GM18861 (cell line): ENCODE data around the gene CDKN1C.

Experiments used
- ATAC-seq: cut with Tn5 transposase; IDR thresholded peaks from one replicate; pipeline ENCODE4 v1.9.1; 2021; ENCODE audit not compliant: unreplicated experiment

The CDKN1C gene

DNA sequence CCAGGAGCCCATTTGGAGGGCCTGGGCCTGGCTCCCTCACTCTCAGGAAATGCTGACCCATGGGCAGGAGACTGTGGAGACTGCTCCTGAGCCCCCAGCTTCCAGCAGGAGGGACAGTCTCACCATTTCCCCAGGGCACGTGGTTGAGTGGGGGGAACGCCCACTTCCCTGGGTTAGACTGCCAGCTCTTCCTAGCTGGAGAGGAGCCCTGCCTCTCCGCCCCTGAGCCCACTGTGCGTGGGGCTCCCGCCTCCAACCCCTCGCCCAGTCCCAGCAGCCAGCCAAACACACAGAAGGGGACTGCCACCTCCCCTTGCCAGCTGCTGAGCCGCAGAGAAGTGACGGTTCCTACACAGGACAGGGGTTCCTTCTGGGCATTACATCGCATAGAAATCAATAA, 37.1 kb downstream of the CDKN1C start:
- no peak for ATAC-seq

DNA sequence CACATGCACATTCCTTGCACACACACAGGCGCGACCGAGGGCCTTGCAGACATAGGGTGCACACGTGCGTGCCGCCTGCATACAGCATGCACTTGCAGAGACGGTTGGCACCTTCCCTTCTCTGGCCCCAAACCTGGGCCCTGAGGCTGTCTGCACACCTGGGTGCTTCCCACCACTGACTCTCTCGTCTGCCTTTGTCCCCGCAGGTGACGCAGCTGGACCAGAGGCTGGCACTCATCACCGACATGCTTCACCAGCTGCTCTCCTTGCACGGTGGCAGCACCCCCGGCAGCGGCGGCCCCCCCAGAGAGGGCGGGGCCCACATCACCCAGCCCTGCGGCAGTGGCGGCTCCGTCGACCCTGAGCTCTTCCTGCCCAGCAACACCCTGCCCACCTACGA, 38.0 kb downstream of the CDKN1C start:
- no peak for ATAC-seq

DNA sequence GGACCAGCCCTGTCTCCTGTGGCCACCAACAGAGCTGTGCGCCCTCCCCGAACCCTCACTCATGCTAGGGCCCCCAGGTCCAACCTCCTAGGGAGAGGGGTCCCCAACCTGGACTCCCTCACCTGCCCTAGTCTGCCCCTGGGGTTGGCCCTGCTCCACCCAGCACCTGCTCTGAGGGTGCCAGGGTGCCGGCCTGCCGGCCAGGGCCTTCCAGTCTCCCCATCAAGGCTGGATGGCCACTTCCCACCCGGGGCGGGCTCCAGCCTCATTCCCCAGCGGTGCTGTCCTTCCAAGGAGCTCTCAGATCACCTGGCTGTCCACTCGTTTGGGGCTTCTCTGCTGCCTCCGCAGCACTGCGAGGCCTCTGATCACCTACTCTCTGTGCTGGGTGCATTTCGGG, 39.1 kb downstream of the CDKN1C start:
- ATAC-seq: no peak

DNA sequence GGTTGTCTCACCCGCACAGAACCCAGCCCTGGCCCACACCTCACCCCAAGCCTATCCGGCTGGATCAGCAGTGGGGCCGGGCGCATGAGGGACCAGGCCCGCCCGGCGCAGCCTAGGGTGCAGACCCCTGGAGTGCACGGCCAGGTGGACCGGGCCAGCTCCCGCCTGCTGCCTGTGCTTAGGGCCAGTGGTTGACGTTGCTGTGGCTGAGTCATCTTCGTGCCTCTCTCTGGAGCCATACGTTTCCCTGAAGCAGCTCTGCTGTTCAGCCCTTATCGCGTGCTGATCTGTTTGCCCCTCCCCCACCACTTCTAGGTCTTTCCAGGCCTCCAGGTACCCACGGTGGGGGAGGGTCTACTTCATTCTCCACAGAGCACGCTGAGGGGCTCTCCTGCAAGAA, 39.5 kb downstream of the CDKN1C start:
- no peak for ATAC-seq

DNA sequence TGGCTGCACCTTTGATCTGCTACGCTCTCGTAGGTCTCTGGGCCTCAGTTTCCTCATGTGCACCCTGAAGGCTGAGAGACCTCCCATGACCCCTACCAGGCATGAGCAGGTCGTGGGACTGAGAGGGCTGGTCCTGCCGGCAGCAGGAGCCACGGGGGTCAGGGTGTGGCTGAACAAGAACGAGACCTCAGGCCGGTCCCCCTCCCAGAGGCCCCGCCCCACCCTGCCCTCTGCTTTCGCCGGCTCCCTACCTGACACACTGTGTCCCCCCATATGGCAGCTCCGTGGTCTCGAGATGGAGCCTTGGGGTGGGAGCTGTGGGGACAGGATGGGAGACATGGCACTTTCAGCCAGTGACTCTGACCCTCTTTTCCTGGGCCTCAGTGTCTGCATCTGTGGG, 40.6 kb downstream of the CDKN1C start:
- ATAC-seq: no peak

DNA sequence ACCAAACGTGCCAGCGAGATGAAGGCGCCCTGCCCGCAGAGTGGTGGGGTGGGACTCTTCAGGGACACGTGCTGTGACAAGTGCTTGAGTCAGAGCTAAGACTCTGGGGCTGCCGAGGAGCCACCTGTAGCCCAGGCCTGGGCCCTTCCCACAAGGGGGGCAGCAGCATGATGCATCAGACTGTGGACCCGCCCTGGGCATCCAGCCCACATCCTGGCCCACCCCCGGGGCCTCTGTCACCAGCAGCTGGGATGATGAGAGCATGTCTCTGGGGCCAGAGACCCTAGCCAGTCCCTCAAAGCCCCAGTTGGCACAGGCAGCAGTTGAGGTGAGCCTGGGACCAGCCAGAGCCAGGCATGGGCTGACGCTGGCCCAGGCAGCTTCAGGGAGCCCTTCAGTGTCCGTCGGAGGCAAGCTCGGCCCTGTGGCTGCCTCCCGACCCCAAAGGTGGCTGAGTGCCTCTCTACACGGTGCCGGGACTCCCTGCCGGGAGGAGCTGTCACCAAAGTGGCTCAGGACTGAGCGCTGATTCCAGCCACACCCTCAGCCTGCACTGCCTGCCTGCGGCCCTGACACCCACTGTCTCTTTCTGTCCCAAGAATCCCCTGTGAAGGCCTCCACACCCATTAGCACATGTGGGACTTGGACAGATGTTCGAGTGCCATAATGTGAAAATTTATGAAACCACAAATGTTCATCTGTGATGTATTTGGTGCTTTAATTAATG, 41.3 kb downstream of the CDKN1C start:
- ATAC-seq: no peak

DNA sequence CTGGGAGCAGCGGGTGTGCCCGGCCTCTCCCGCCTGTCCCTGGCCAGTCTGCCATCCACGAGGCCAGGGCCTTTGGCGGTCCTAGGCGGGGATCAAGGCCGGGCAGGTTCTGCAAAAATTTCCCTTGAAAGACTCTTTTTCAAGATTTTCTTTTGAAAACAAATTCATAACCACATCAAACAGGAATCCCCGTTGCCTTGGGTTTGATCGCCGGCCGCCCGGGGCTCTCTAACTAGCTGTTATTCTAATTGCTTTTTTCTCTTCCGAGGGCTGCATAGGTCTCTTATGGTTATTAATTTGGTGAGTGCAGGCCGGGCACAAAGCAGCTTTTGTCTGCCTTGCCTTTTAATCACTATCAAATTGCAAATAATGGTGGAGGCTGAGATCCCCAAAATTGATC, 42.0 kb downstream of the CDKN1C start:
- ATAC-seq: no peak

DNA sequence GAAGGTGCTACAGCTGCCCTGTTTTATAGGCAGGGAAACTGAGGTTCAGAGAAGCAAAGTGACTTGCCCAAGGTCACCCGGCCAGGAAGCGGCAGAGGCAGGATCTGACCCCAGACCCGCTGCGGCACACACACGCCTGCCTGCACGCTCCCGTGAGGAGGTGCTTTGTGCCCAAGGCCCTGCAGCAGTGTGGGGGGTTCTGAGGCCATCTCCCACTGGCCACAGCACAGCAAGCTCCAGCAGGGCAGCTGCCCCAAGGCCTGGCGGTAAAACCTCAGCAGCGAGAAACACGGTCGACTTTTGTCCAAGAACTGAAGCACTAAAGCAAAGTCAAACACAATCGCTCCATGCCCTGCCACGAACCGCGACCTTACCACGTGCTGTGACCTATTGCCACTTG, 42.7 kb downstream of the CDKN1C start:
- ATAC-seq: no peak

DNA sequence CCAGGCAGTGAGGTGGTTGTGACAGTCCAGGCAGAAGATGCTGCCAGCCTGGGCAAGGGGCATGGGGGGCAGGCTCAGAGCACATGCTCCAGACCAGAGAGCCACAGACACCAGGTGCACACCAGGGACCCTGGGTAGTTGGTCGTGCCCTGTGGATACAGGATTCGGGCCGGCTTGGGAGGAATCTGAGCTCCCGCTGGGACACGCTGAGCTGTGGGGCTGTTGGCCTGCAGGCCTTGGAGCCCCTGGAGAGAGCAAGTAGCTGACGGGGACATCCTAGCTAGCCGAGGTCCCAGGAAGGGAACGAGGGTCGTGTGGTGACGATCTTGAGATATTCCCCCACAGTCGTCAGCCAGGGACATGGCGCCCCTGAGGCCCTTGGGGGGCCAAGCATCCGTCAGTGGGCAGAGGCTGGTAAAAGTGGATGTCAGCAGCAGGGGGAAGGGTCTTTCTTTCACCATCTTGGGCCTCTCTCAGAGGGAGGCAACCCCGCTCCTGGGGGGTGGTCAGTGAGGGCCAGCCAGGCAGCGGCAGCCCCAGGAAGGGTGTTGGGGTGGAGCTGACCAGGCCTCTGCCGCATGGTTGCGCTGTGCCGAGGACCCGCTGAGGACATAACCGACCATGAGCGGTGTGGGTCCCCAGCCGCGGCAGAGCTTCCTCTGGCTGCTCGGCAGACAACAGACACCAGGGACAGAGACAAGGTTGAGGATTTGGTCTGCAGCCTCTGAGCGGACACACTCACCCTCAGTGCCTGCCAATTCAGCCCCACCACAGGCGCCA, 44.0 kb downstream of the CDKN1C start:
- ATAC-seq: no peak

DNA sequence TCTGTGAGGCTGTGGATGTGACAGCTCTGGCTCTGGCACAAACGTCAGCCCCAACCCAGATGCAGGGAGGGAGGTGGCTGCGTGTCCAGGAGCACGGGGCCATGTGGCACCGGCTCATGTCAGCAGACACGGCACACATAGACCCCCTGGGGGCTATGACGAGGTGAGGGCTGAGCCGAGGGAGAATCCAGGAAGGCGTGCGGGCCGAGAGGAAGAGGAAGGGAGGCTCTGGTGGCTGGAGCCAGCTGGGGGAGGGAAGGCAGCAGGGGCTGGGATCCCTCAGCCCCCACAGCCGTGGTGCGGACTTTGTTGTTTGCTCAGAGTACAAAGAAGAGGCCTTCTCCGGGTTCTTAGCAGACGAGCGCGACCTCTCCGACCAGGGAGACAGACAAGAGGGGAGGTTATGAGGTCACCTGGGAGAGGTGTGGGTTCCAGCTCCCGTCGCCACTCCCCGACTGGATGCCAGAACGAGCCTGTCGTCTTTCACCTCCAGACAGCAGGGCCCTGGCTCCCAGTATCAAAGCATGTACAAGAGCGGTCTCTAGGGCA, 46.1 kb downstream of the CDKN1C start:
- ATAC-seq: no peak

DNA sequence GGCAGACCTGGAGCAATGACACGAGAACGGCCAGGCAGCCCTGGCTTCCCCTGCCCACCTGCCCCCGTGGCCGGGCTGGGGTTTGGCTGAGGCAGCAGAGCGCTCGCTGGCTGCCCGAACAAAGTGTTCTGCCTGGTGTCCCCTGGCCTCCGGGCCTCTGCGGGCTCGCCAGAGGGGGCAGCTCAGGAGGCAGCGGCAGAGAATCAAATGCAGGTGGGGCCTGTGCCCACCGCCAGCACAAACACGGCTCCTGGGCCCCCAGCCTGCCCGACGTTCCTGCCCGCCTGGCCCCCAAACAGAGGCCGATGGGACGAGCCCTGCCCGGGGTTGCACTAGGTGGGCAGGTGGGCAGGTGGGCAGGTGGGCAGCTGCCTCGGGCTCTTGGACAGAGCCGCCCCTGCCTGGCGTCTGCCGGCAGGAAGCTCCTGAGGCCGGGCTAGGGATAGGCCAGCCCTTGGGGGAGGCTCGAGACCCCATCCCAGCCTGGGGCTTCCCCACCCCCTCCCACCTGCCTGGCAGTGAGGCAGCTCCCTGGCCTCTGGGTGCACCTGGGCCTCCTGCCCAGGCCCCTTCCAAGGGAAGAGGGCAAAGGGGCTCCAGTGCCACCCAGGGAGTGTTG, 46.8 kb downstream of the CDKN1C start:
- ATAC-seq: no peak

DNA sequence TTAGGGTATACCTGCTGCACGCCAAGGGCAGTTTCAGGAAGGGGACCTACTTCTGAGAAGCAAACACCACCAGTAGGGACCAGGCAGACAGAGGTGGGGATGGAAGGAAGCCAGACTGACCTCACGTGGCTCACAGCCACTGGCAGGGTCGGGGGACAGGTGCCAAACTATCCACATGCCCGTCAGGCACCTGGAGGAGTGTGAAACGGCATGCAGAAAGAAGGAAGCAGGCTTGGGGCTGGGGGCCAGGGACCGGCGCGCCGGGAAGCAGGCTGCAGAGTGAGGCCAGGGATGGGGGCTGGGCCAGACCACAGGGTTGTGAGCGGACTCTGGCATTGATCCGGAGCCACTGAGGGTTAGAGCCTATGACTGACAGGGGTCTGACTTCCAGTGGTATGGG, 47.5 kb downstream of the CDKN1C start:
- ATAC-seq: no peak

DNA sequence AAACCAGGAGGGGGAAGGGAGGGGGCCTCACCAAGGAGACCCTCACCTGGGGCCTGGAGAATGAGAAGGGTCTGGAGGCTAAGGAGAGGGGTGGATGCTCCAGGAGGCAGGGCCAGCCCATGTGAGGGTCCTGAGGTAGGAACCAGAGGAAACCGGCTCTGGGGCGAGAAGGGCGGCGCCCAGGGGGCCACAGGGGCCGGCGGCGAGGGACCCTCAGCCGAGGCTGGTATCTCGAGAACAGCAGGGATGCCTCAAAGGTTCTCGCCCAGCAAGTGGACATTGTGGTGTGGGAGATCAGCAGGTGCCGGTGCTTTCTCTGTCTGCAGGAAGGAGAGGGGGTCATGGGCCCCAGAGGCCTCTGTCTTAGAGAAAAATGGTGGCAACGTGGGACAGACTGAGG, 47.9 kb downstream of the CDKN1C start:
- no peak for ATAC-seq

DNA sequence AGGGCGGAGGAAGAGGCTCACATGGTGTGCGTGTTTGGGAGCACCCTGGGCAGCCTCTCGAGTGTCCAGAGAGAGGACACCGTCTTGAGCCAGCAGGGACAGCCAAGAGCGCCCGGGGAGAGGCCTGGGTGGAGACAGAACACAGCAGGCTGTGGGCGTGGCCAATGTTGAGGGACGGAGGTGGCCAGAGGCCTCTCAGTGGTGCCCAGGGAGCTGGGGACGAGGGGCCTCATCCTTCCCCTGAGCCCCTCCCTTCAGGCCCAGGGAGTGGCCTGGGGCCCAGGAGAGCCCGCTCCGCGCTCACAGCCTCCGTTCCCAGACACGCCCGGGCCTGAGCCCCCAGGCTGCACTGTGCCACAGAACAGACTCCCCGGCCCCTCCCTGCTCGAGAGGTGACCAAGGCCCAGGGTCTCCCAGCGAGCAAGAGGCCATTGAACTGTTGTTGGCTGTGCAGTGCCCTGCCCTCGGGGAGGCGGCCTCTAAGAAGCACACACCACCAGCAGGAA, 48.4 kb downstream of the CDKN1C start:
- no peak for ATAC-seq

DNA sequence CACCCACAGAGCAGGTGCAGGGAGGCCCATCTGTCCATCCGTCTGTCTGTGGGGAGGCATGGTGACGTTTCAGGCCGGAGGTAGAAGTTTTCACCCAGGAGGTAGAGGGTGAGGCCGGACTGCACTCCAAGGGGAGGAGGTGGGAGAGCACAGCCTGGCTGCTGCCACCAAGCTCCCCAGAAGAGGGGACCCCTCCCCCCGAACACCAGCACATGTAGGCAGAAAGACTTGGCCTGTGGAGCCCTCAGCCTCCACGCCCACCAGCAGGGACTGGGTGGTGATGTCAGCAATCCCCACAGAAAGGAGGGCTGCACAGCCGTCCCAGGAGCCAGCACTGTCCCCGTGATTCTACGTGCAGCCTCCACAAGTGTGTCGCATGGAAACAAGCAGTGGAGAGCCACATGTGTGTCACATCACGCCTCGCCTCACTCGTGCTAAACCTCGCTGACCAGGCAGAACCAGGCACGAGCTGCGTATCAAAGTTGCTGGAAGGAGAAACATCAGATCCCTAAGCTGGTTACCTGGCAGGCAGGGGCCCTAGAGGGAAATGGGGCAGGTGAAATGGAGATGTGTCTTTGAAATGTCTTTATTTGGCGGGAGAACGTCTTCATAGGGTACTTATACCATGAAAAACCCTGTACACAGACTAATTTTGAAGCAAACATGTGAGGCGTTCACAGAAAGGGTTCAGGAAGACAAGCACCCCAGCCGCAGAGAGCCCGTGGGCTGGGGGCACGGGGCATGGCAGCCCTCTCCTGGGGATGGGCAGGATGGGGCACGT, 49.1 kb downstream of the CDKN1C start:
- ATAC-seq: no peak

DNA sequence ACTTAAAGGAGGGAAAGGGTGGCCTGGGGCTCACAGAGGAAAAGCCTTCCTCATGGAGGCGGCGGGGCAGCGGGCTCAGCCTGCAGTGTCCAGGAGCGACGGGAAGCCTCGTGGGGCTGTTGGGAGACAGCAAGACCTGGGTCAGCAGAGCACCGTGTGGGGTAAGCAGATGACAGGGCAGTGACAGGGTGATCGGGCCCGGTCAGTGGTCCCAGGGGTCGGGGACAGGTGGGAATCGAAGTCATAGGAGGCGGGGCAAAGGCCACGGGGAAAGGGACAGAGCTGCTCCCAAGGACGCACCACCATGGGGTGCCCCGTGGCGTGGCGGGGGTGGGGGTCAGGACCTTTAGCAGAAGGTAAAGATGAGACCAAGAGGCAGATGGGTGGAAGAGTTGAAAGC, 49.8 kb downstream of the CDKN1C start:
- ATAC-seq: no peak

DNA sequence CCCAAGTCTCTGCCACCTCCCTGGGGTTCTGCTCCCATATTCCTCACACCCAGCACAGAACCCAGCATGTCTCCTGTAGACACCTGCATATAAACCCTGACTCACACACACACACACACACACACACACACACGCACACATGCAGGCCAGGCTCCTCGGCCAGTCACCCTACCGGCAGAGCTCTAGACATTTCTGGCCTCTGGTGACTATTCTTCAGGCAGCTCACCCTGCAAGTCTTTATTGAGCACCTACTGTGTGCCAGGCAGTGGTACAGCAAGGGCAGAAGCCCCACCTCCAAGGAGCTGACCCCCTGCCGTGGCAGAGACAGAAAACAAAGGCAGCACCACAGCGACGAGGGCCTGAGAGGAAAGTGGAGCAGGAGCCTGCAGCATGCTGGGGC, 50.3 kb downstream of the CDKN1C start:
- ATAC-seq: no peak

DNA sequence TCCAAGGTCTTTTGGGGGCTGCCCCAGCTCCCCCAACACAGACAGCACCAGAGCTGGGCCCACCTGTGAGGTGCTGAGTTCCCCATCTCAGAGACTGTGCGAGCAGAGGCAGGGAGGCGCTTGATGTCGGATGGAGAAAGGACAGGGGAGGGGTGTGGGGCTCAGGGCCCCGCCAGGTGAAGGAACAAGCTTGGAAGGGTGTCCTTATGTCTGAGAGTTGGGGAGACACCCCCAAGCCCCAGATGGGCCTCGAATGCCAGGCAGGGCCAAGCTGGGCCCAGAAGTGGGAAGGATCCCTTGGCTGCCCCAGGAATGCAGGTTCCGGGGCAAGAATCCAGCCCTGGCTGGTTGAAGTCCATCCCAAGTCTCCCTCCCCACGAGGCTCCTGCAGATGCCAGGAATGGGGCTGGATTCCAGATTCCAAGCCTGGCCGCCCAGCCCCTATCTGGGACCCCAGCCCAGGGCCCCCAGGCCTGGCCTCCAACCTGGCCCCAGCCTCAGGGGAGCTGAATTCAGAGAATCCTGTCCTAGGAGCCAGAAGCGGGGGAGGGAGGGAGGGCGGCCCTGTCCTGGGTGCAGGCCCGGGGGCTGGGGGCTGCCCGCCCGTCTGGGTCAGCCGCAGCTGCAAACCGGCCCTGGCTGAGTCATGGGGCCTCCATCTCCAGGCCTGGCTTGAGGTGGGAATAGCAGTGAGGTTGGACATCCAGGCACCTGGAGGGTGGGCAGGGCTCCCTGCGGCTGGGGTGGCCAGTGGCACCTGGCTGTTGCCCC, 50.9 kb downstream of the CDKN1C start:
- ATAC-seq: no peak

DNA sequence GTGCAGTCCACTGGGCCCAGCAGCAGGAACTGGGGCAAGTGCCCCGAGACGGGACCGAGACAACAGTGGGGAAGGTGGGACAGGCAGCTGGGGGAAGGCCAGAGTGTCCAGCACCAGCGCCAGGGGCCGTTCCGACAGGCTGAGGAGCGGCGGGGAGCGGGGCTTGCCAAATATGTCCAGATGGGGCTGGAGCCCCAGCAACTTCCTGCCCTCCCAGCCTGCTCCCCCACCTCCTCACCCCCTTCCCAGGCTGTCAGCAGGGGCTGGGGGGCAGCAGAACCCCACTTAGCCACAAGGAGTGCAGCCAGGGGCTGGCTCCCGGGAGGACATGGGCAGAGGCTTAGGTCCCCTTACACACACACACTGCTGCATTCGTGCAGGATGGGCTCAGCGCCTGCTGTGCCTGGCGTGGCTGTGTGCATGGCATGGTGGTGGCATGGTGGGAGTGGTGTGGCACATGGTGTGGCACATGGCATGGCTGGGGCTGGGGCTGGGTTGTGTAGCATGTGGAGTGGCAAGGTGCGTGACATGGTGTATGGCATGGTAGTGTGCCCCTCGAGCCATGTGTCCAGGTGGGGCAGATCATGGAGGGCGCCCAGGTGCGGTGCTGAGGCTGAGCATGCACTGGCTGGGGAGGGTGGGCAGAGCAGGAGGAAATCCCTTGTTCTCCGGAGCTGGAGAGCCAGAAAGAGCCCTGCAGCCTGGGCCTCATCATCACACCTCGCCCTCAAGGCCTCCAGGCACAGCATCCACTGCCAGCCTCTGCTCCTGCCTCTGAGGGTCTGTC, 51.7 kb downstream of the CDKN1C start:
- ATAC-seq: no peak
